ENCODE measurements around the gene LMO3. TPM values are rescaled to one million over a fixed set of nuclear protein-coding genes. Genes with fewer than 3 reads are reported as not detected.

Gene LMO3
- total and polyA plus RNA-seq, 2 donors (not counting 3 experiments of a cell fraction or from before 2014, with no cell fraction given) = not detected

- Histone ChIP-seq H3K4me3 (replicated peaks in 1 of 3; ENCODE audit: insufficient read depth in 1 of 3, low read depth in 1 of 3, low read length in 3 of 3) (no peak overlapping the region), H3K4me1 (ENCODE audit: control insufficient read depth, extremely low read depth, insufficient read depth, low read length) (peaks cover 4% of the 10 kb centered on the region), H3K27ac (ENCODE audit: insufficient read depth, low read depth, low read length) (no peak overlapping the region), H4K20me1 (replicated peaks; ENCODE audit: control insufficient read depth, extremely low read depth, insufficient read depth, low read length) (no peaks in the 10 kb centered on the region), H3K27me3 (ENCODE audit: control insufficient read depth in 2 of 2, insufficient read depth in 2 of 2, low read length in 2 of 2) (no peaks in the 10 kb centered on the region), H3K9me3 (replicated peaks; ENCODE audit: control insufficient read depth, insufficient read depth, low read length) (no peaks in the 10 kb centered on the region), H3K4me2 (ENCODE audit: insufficient read depth, low read length) (peak overlapping the region; percentile 24), H3K9me1 (replicated peaks; ENCODE audit: control insufficient read depth, extremely low read depth, insufficient read depth, low read length) (no peaks in the 10 kb centered on the region), H2AFZ (ENCODE audit: low read depth, low read length) (no peak overlapping the region), H3K9ac (replicated peaks; ENCODE audit: extremely low read depth, insufficient read depth, low read length) (no peak overlapping the region), H3K79me2 (ENCODE audit: control insufficient read depth, insufficient read depth, low read length) (no peaks in the 10 kb centered on the region), H3K36me3 (ENCODE audit: control insufficient read depth in 2 of 2, extremely low read depth in 1 of 2, insufficient read depth in 2 of 2, low read length in 2 of 2) (no peaks in the 10 kb centered on the region)
- TF ChIP-seq MYC (IDR thresholded peaks at IDR 0.05; ENCODE audit: low read depth, low read length) = no peak
- no peak for TF ChIP-seq JUN (IDR thresholded peaks at IDR 0.05; ENCODE audit: borderline replicate concordance, insufficient read depth, insufficient read length, low read depth)
- TF ChIP-seq POLR2A (IDR thresholded peaks at IDR 0.05; ENCODE audit: low read depth, low read length) = no peak
- TF ChIP-seq MAX (IDR thresholded peaks at IDR 0.05; ENCODE audit: insufficient read depth, insufficient read length) = no peak
- no peak for TF ChIP-seq EZH2 (IDR thresholded peaks at IDR 0.05; ENCODE audit: borderline replicate concordance, low read depth, low read length, severe bottlenecking)
- TF ChIP-seq FOS (IDR thresholded peaks at IDR 0.05; ENCODE audit: borderline replicate concordance, insufficient read depth, low read length) = no peak
- no peak for TF ChIP-seq GATA2 (IDR thresholded peaks at IDR 0.05; ENCODE audit: insufficient read depth, insufficient read length, low read depth, low read length)
- no peak for TF ChIP-seq POLR2AphosphoS5 (IDR thresholded peaks at IDR 0.05; ENCODE audit: insufficient read depth, low read depth, low read length)
- TF ChIP-seq CTCF (IDR thresholded peaks at IDR 0.05; ENCODE audit: extremely low read depth in 1 of 2, insufficient read depth in 1 of 2, low read depth in 1 of 2, low read length in 2 of 2) = no peak
- intact Hi-C loops (cut with micrococcal nuclease) (no loop called here), dilution Hi-C loops (cut with MboI; ENCODE audit: extremely low pct_ligation_motif_present, low sequenced_read_pairs) (no loop called here)
- no peak for FAIRE-seq
- CTCF ChIA-PET = no interaction called here
- no TSS peak for BruUV-seq (replicated peaks)
- POLR2A ChIA-PET = no interaction called here
- DNase-seq (ENCODE audit: low read depth, low spot score) = peak; percentile 7
Observed at GRCh38 chr12:16563504-16563903, 42.5 kb downstream of the LMO3 start.

Measured in endothelial cell of umbilical vein (primary cell).